Activated T-cell treated with anti-CD3 and anti-CD28 coated beads for 48 hours (primary cell): ENCODE data around the gene PNMA6E.

Experiments used
- DNase-seq: peaks from one replicate; pipeline ENCODE4 v3.0.0-alpha.2; 2020; ENCODE audit warnings: low read depth

The PNMA6E gene

GRCh38 chrX:153401133-153401764, at the start of gene PNMA6E:
Gene PNMA6E (minus strand): TSS chrX:153401350. CDS start chrX:153398849, 2,501 bp downstream.
- no peak for DNase-seq

GRCh38 chrX:153450949-153451277, 49.8 kb upstream of the PNMA6E start:
- no peak for DNase-seq

GRCh38 chrX:153450114-153450948, 49.2 kb upstream of the PNMA6E start:
- no peak for DNase-seq

GRCh38 chrX:153449368-153450113, 48.4 kb upstream of the PNMA6E start:
- no peak for DNase-seq

GRCh38 chrX:153448556-153449367, 47.6 kb upstream of the PNMA6E start:
- no peak for DNase-seq

- no peak for DNase-seq
Observed at GRCh38 chrX:153447581-153447960, 46.4 kb upstream of the PNMA6E start.

GRCh38 chrX:153446950-153447580, 45.9 kb upstream of the PNMA6E start:
- DNase-seq = no peak

GRCh38 chrX:153446636-153446936, 45.4 kb upstream of the PNMA6E start:
- no peak for DNase-seq

- DNase-seq = no peak
Observed at GRCh38 chrX:153445856-153446635, 44.9 kb upstream of the PNMA6E start, which contains the start of gene TREX2. Gene TREX2 (minus strand): TSS chrX:153446056. CDS start chrX:153445430, 626 bp downstream.

- no peak for DNase-seq
Observed at GRCh38 chrX:153445106-153445855, 44.1 kb upstream of the PNMA6E start.

- no peak for DNase-seq
Observed at GRCh38 chrX:153444333-153445011, 43.3 kb upstream of the PNMA6E start.

- DNase-seq = no peak
Observed at GRCh38 chrX:153443476-153444332, 42.6 kb upstream of the PNMA6E start.

GRCh38 chrX:153442463-153442862, 41.3 kb upstream of the PNMA6E start:
- DNase-seq = no peak

- no peak for DNase-seq
Observed at GRCh38 chrX:153441981-153442380, 40.8 kb upstream of the PNMA6E start.

GRCh38 chrX:153441296-153441695, 40.1 kb upstream of the PNMA6E start:
- DNase-seq = no peak

GRCh38 chrX:153440556-153441135, 39.5 kb upstream of the PNMA6E start:
- DNase-seq = no peak

GRCh38 chrX:153439977-153440376, 38.8 kb upstream of the PNMA6E start:
- DNase-seq = no peak

GRCh38 chrX:153438532-153438931, 37.4 kb upstream of the PNMA6E start:
- DNase-seq = no peak
